ENCODE results near the gene DCTN5. TPM values are rescaled to one million over a fixed set of nuclear protein-coding genes. Genes with fewer than 3 reads are reported as not detected.

The DCTN5 gene
- total RNA-seq, 6 donors from 2014 or later: 19.8 to 48.6 (median 35.4) TPM

- Histone ChIP-seq H3K27ac (no peak overlapping the region), H3K36me3 (no peaks in the 10 kb centered on the region), H3K27me3 (no peaks in the 10 kb centered on the region), H3K9me3 (peaks cover 0 to 17% (median 7%) of the 10 kb centered on the region in 4 donors), H3K4me1 (peaks cover 0 to 4% (median 0%) of the 10 kb centered on the region in 4 donors), H3K4me3 (no peak overlapping the region)
- no peak for DNase-seq
- no peak for ATAC-seq (ENCODE audit: low FRiP score in 2 of 2)
- 69 to 73% methylated on average over 8 of the region's 8 CpGs for WGBS, 2 donors
- TF ChIP-seq POLR2A (IDR thresholded peaks at IDR 0.05): no peak
- TF ChIP-seq POLR2AphosphoS5 (IDR thresholded peaks at IDR 0.05): no peak
These were observed 83.0 kb downstream of the DCTN5 start for GRCh38 chr16:23724096-23724784.

DNA sequence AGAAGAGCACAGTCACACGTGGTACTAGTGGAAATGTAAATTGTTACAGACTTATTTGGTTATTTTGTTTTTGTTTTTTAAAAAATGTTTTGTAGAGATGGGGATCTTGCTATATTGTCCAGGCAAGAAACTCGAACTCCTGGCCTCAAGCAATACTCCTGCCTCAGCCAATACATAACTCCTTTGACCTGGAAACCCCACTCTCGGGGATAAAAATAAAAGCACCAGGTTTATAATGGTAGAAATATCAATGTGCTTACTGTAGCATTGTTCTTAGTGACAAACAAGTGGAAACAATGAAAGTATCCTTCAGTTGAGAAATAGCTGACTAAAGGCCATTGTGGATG lies 83.5 kb downstream of the DCTN5 start:
- ATAC-seq (ENCODE audit: low FRiP score in 2 of 2): no peak
- TF ChIP-seq, protein P1, sequence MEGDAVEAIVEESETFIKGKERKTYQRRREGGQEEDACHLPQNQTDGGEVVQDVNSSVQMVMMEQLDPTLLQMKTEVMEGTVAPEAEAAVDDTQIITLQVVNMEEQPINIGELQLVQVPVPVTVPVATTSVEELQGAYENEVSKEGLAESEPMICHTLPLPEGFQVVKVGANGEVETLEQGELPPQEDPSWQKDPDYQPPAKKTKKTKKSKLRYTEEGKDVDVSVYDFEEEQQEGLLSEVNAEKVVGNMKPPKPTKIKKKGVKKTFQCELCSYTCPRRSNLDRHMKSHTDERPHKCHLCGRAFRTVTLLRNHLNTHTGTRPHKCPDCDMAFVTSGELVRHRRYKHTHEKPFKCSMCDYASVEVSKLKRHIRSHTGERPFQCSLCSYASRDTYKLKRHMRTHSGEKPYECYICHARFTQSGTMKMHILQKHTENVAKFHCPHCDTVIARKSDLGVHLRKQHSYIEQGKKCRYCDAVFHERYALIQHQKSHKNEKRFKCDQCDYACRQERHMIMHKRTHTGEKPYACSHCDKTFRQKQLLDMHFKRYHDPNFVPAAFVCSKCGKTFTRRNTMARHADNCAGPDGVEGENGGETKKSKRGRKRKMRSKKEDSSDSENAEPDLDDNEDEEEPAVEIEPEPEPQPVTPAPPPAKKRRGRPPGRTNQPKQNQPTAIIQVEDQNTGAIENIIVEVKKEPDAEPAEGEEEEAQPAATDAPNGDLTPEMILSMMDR (IDR thresholded peaks at IDR 0.05): no peak
- no peak for TF ChIP-seq POLR2AphosphoS5 (IDR thresholded peaks at IDR 0.05)
- Histone ChIP-seq H3K4me3 (no peak overlapping the region), H3K9me3 (peaks cover 0 to 17% (median 7%) of the 10 kb centered on the region in 4 donors), H3K27me3 (no peaks in the 10 kb centered on the region), H3K27ac (no peak overlapping the region), H3K4me1 (peaks cover 0 to 4% (median 0%) of the 10 kb centered on the region in 4 donors), H3K36me3 (no peaks in the 10 kb centered on the region)
- no peak for DNase-seq
- 55 to 61% methylated on average over 3 of the region's 3 CpGs for WGBS, 2 donors

- Histone ChIP-seq H3K4me3 (no peak overlapping the region), H3K27ac (no peak overlapping the region), H3K36me3 (no peaks in the 10 kb centered on the region), H3K9me3 (peaks cover 0 to 17% (median 7%) of the 10 kb centered on the region in 4 donors), H3K4me1 (peaks cover 0 to 4% (median 0%) of the 10 kb centered on the region in 4 donors), H3K27me3 (no peaks in the 10 kb centered on the region)
- TF ChIP-seq EP300 (IDR thresholded peaks at IDR 0.05) (no peak), POLR2A (IDR thresholded peaks at IDR 0.05) (no peak), POLR2AphosphoS5 (IDR thresholded peaks at IDR 0.05) (no peak)
- TF ChIP-seq, protein P1 (IDR thresholded peaks at IDR 0.05): no peak
- no peak for ATAC-seq (ENCODE audit: low FRiP score in 2 of 2)
- DNase-seq: no peak
- 80 to 81% methylated on average over 3 of the region's 3 CpGs for WGBS, 2 donors
These were observed 85.4 kb downstream of the DCTN5 start for GRCh38 chr16:23726710-23727109.

Other genes starting within 250 kb of the DCTN5 start
- gene COG7, start 188.3 kb upstream of the DCTN5 start, total RNA-seq: 10 to 100 TPM; 16.9 to 61.8 (median 24.8) TPM
- 100 to 1,000 TPM in 5 of 6 donors, 10 to 100 TPM in 1; 84.4 to 197 (median 164) TPM for gene GGA2, start 131.0 kb upstream of the DCTN5 start, total RNA-seq
- 10 to 100 TPM; 11.5 to 38.8 (median 15.9) TPM for gene EARS2, start 84.1 kb upstream of the DCTN5 start, total RNA-seq
- gene UBFD1, start 83.7 kb upstream of the DCTN5 start, total RNA-seq: 100 to 1,000 TPM in 1 of 6 donors, 10 to 100 TPM in 5; 30.2 to 145 (median 62.8) TPM
- gene NDUFAB1, start 45.1 kb upstream of the DCTN5 start, total RNA-seq: 10 to 100 TPM; 21.0 to 69.2 (median 44.3) TPM
- 10 to 100 TPM in 5 of 6 donors, 1 to 10 TPM in 1; 6.4 to 32.5 (median 11.6) TPM for gene PALB2, start 156 bp upstream of the DCTN5 start, total RNA-seq
- gene PLK1, start 37.4 kb downstream of the DCTN5 start, total RNA-seq: 10 to 100 TPM in 2 of 6 donors, 1 to 10 TPM in 4; 2.5 to 14.0 (median 4.8) TPM
- gene ERN2, start 71.8 kb downstream of the DCTN5 start, total RNA-seq: 1 to 10 TPM in 4 of 6 donors, under 1 TPM in 2; 0.46 to 9.6 (median 1.3) TPM
- 1 to 10 TPM in 1 of 6 donors, under 1 TPM in 1, not detected in 4; 0.20 to 5.2 TPM for gene CHP2, start 113.6 kb downstream of the DCTN5 start, total RNA-seq
- 10 to 100 TPM in 5 of 6 donors, 1 to 10 TPM in 1; 9.6 to 28.0 (median 13.9) TPM for gene PRKCB, start 194.5 kb downstream of the DCTN5 start, total RNA-seq